Activated T-helper 2 cell treated with anti-CD3 and anti-CD28 coated beads, Interferon-gamma antibody, Interleukin-2, Interleukin-4, amounts not matched to agents 10 μg/mL and 5 μg/mL and 100 μg/mL, durations not matched to agents 14 hours and 24 hours and 36 hours (primary cell): ENCODE results near the gene TRIO. TPM values are rescaled to one million over a fixed set of nuclear protein-coding genes. Genes with fewer than 3 reads are reported as not detected.

ENCODE experiments used
- DNase-seq: peaks from one replicate; pipeline ENCODE4 v3.0.0; 2021; ENCODE audit warnings: low spot score
- H3K27ac Mint-ChIP-seq: one replicate; pipeline ENCODE4 v1.8.0; 2021; ENCODE audit warnings: mixed read lengths
- H3K27me3 Mint-ChIP-seq: one replicate; pipeline ENCODE4 v1.8.0; 2021; ENCODE audit warnings: low read depth, mixed read lengths
- H3K36me3 Mint-ChIP-seq: one replicate; pipeline ENCODE4 v1.8.0; 2021; ENCODE audit warnings: low read depth, mixed read lengths
- H3K4me1 Mint-ChIP-seq: one replicate; pipeline ENCODE4 v1.8.0; 2021; ENCODE audit warnings: low read depth, mixed read lengths
- H3K4me3 Mint-ChIP-seq: one replicate; pipeline ENCODE4 v1.8.0; 2021; ENCODE audit warnings: low read depth, mild to moderate bottlenecking, moderate library complexity, mixed read lengths
- H3K9me3 Mint-ChIP-seq: one replicate; pipeline ENCODE4 v1.8.0; 2021; ENCODE audit warnings: mixed read lengths
- intact Hi-C: fragments of 100-400 bp; cut with micrococcal nuclease; formaldehyde crosslinking; loops from one replicate; pipeline ENCODE4 v1.15.1; 2023
- total RNA-seq: library from RNA; stranded (reverse); gene quantifications from 2 replicates; pipeline ENCODE4 v1.2.3, GENCODE V29; 2022

TRIO gene
- total RNA-seq, 1 donor from 2014 or later: 28.7 TPM

DNA sequence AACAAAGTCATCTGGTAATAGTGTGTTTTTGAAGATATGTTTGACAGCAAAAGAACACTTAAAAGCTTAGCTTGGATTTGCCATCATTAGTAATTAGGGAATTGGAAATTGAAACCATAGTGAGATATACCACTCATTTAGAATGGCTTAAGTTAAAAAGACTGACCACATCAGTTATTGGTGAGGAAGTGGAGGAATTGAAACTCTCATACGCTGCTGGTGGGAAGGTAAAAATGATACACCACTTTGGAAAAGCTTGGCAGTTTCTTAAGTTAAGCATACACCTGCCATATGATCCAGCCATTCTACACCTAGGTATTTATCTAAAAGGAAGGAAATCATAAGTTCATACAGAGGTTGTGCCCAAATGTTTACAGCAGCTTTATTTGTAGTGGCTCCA, 213.2 kb downstream of the TRIO start:
- Mint-ChIP-seq H3K4me1 (no peaks in the 10 kb centered on the region), H3K27me3 (peaks cover 8% of the 10 kb centered on the region), H3K9me3 (no peaks in the 10 kb centered on the region), H3K4me3 (no peak overlapping the region), H3K36me3 (no peaks in the 10 kb centered on the region), H3K27ac (no peak overlapping the region)
- DNase-seq: no peak
- intact Hi-C loops: no loop called here

DNA sequence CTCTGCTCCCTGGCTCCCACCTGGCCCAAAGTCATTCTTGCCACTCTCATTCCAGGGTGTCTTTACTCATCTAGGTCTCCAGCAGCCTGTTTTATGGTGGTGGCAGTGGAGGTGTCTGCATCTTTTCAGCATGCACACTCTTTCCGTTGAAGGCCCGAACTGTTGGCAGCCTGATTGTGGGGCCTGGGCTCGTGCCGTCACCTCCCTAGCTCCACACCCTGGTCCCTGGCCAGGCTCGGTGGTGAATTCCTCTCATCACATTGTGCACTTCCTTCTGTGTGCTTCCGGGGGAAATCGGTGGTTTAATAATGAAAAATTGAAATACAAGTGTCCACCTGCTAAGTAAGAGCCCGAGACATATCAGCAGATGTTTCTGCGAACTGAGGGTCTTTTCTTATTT, 214.3 kb downstream of the TRIO start:
- H3K36me3 Mint-ChIP-seq: no peaks in the 10 kb centered on the region
- H3K4me3 Mint-ChIP-seq: no peak overlapping the region
- no peak for DNase-seq
- no peaks in the 10 kb centered on the region for H3K4me1 Mint-ChIP-seq
- intact Hi-C loops: no loop called here
- peaks cover 8% of the 10 kb centered on the region for H3K27me3 Mint-ChIP-seq
- H3K27ac Mint-ChIP-seq: no peak overlapping the region
- H3K9me3 Mint-ChIP-seq: no peaks in the 10 kb centered on the region

DNA sequence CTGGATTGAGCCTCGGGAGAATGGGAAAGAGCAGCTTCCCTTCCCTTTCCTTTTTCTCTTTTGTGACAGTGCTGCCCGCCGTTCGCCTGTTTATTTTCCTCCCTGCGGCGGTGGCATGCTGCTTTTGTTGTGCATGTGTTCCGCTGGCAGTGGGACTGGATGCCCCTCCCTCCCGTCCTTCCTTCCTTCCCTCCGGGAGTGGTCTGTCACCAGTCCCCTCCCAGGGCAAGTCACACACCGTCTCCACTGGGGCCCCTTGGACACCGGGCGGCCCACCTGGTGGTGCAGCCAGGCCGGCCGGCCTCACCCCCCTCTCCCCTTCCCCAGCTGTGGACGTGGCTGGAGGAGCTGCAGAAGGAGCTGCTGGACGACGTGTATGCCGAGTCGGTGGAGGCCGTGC, 214.7 kb downstream of the TRIO start:
- H3K4me1 Mint-ChIP-seq: no peaks in the 10 kb centered on the region
- H3K9me3 Mint-ChIP-seq: no peaks in the 10 kb centered on the region
- H3K36me3 Mint-ChIP-seq: no peaks in the 10 kb centered on the region
- no peak overlapping the region for H3K27ac Mint-ChIP-seq
- H3K4me3 Mint-ChIP-seq: no peak overlapping the region
- H3K27me3 Mint-ChIP-seq: peaks cover 8% of the 10 kb centered on the region
- DNase-seq: no peak
- intact Hi-C loops: no loop called here

DNA sequence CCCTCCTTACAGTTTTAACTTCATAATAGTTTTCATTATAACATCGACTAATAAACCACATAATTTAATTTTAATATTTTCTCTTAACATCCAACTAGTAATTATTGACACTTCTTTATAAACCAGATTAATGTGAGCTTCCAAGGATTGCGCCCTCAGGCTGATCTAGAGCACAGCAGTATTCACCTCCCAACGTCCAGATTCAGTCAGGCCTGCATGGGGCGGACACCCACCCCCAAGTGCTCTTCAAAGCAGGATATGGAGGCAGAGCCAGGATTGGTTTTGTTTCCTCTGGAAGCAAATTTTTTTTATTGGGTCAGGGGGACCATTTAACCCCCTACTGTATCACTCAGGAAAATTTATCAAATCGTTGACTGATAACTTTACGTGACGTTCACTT, 215.4 kb downstream of the TRIO start:
- no peaks in the 10 kb centered on the region for H3K36me3 Mint-ChIP-seq
- H3K27me3 Mint-ChIP-seq: peaks cover 8% of the 10 kb centered on the region
- intact Hi-C loops: no loop called here
- no peaks in the 10 kb centered on the region for H3K9me3 Mint-ChIP-seq
- H3K4me1 Mint-ChIP-seq: no peaks in the 10 kb centered on the region
- DNase-seq: no peak
- no peak overlapping the region for H3K4me3 Mint-ChIP-seq
- H3K27ac Mint-ChIP-seq: no peak overlapping the region

DNA sequence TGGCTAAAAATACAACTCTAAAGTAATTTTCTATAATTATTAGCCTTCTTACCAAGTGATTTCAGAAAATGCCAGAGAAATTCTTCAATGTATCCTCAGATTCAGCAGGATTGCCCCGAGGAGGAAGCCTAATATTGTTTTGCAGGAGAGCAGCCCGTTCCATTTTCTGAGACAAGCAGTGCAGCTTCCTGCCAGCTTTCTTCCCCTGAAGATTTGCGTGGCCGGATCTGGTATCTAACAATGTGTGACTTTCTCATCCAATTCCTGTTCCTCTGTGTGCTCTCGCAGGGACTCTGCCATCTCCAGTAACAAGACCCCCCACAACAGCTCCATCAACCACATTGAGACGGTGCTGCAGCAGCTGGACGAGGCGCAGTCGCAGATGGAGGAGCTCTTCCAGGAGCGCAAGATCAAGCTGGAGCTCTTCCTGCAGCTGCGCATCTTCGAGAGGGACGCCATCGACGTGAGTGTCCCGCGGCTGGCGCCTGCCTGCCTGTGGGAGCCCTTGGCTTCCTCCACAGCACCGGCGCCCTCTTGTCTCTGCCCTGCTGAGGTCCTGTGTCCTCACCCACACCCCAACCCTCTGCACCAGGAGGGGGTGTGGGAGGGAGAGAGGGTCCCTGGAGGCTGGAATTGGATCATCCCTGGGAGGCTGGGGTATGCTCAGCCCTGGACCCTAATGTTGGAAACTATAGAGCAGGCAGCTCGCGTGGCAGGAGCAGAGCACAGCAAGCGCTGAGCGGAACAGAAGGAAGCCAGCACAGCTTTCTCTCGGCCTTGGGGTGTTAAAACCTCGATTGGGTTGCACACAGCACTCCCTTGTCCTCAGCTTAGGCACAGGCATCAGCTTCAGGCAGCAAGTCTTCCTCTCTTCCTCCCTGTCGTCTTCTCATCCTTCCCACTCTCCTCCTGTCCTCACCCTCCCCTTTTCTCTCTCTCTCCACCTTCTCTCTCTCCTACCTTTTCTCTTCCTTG, 216.2 kb downstream of the TRIO start:
- intact Hi-C loops: loop anchor here (10.0 kb wide), 1 partner anchor 515 kb away; the partner anchor contains the start of gene ANKH
- Mint-ChIP-seq H3K4me3 (no peak overlapping the region), H3K36me3 (no peaks in the 10 kb centered on the region)

DNA sequence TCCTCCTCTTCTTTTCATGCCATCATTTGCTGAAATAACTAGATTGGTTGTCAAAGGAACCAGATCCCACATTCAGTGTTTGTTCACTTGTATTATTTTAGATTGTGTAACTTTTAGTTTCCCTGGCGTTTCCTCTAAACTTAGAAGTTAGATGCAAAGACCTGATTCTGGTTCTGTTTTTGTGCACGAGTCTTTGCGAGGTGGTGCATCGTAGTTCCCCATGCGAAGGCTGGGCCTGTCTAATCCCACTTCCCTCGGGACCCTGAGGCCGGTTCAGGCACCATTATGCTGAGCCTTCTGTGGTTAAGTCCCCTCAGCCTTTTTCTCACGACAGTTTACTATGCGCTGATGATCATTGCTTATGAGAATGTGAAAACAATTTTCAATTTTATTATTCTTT, 219.3 kb downstream of the TRIO start:
- Mint-ChIP-seq H3K4me3 (no peak overlapping the region), H3K9me3 (no peaks in the 10 kb centered on the region), H3K27me3 (peaks cover 2% of the 10 kb centered on the region), H3K27ac (no peak overlapping the region), H3K36me3 (no peaks in the 10 kb centered on the region), H3K4me1 (peaks cover 35% of the 10 kb centered on the region)
- intact Hi-C loops: loop anchor here (10.0 kb wide), 1 partner anchor 512 kb away; the partner anchor contains the start of gene ANKH
- no peak for DNase-seq

More for the DNA sequence above, 216.2 kb downstream of the TRIO start:
- Mint-ChIP-seq H3K4me1 (peaks cover 6% of the 10 kb centered on the region), H3K27ac (no peak overlapping the region), H3K27me3 (peaks cover 8% of the 10 kb centered on the region), H3K9me3 (no peaks in the 10 kb centered on the region)
- no peak for DNase-seq

DNA sequence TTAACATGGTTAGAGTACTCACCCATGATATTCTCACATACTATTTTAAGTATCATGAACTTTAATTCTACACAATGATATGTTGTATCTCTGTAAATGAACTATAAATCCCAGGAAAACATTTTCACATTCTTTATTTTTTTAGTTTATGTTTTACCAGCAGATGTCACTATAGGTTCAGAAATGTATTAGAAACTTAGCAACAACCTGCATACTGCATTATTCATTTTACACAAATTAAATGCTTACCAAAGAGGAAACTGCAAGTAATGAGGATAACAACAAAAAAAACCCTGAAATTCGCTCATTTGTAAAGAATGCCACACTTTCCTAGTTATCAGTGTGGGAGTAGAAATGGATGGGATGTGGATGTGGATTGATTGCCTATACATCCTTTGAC, 221.0 kb downstream of the TRIO start:
- no peaks in the 10 kb centered on the region for H3K36me3 Mint-ChIP-seq
- H3K4me1 Mint-ChIP-seq: peaks cover 47% of the 10 kb centered on the region
- H3K27ac Mint-ChIP-seq: no peak overlapping the region
- H3K4me3 Mint-ChIP-seq: no peak overlapping the region
- intact Hi-C loops: loop anchor here (1.0 to 10.0 kb wide), 2 partner anchors 284 to 511 kb away; partner anchors contain the start of gene ANKH
- DNase-seq: no peak
- no peaks in the 10 kb centered on the region for H3K9me3 Mint-ChIP-seq
- H3K27me3 Mint-ChIP-seq: peaks cover 2% of the 10 kb centered on the region

DNA sequence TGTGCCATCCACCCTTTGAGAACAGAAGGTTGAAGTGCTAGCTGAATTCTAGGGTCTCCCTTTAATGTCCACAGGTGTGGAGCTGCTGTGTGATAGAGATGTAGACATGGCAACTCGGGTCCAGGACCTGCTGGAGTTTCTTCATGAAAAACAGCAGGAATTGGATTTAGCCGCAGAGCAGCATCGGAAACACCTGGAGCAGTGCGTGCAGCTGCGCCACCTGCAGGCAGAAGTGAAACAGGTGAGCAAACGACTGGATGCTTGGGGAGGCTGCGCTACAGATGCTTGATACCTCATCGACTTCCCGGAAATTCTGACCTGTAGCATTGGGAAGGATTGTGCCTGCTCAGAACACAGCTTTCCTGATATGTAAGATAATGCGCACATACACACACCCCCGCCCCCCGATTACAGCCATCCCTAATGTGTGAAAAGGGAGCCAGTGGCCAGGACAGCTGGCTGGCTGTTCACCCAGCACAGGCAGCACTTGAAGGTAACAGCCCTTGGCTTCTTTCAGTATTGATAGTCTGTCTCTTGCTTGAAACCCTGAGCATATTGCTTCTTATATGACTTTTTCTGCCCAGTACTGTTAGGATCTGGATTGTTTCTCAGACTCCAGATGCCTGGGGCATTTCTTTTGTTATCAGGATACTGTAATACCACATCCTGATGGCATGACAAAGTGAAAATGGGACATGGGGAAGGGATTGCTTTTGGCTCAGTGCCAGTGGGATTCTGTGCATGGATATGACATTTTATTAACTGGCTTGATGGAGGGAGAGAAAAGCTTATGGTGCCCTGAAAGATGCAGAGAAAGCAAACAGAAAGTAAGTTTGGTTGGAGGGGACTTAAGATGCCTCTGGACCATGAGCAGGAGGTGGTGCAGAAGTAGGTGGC, 221.7 kb downstream of the TRIO start:
- H3K4me1 Mint-ChIP-seq: peaks cover 48% of the 10 kb centered on the region
- intact Hi-C loops: loop anchor here (1.0 to 10.0 kb wide), 3 partner anchors 232 to 510 kb away; partner anchors contain the start of gene ANKH
- H3K36me3 Mint-ChIP-seq: no peaks in the 10 kb centered on the region
- H3K27ac Mint-ChIP-seq: no peak overlapping the region
- no peak for DNase-seq
- H3K27me3 Mint-ChIP-seq: peaks cover 2% of the 10 kb centered on the region
- no peaks in the 10 kb centered on the region for H3K9me3 Mint-ChIP-seq
- no peak overlapping the region for H3K4me3 Mint-ChIP-seq

DNA sequence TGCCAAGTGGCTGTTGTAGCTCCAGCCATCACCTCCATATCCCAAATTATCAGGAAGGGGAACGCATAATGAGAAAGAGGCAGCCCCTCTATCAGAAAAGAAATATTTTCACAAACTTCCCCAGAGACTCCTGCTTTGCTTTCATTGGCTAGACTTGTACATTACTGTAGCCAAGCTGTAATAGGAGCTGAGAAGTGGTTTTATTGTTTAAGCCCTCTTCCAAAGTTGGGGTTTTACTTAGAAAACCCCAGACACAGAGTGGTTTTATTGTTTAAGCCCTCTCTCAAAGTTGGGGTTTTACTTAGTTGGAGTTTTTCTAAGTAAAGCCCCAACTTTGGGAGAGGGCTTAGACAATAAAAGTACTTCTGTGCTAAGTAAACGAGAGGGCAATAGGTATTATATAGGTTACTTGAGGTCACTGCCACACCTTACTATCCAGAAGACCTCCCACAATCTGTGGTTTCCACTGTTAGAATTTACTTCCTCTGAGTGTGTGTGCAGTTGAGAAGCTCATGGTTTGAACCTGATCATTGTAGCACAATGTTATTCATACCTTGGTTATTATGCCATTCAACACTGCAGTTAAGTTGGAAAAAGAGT, 222.8 kb downstream of the TRIO start:
- Mint-ChIP-seq H3K36me3 (no peaks in the 10 kb centered on the region), H3K27ac (peak overlapping the region; percentile 60), H3K9me3 (no peaks in the 10 kb centered on the region), H3K27me3 (no peaks in the 10 kb centered on the region), H3K4me3 (no peak overlapping the region), H3K4me1 (peaks cover 50% of the 10 kb centered on the region)
- intact Hi-C loops: loop anchor here (2.0 to 10.0 kb wide), 3 partner anchors 47 to 509 kb away; partner anchors contain the start of gene ANKH
- peak; percentile 16 for DNase-seq

DNA sequence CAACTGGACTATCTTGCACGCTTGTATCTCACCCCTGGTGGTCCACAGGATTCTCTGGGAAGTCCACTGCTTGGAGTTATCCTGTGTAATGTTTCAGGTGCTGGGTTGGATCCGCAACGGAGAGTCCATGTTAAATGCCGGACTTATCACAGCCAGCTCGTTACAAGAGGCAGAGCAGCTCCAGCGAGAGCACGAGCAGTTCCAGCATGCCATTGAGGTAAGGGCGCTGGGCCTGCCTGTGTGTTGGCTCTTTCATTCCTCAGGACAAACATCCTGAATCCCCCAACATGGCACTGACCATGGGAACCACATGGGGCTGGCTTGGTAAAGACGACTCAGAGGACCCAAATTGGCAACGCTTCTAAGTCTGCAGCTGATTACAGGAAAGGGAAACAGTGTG, 223.6 kb downstream of the TRIO start:
- no peak overlapping the region for H3K4me3 Mint-ChIP-seq
- no peaks in the 10 kb centered on the region for H3K9me3 Mint-ChIP-seq
- H3K27me3 Mint-ChIP-seq: no peaks in the 10 kb centered on the region
- intact Hi-C loops: loop anchor here (2.0 to 10.0 kb wide), 3 partner anchors 46 to 508 kb away; partner anchors contain the start of gene ANKH
- H3K4me1 Mint-ChIP-seq: peaks cover 50% of the 10 kb centered on the region
- H3K36me3 Mint-ChIP-seq: no peaks in the 10 kb centered on the region
- H3K27ac Mint-ChIP-seq: no peak overlapping the region
- DNase-seq: no peak

DNA sequence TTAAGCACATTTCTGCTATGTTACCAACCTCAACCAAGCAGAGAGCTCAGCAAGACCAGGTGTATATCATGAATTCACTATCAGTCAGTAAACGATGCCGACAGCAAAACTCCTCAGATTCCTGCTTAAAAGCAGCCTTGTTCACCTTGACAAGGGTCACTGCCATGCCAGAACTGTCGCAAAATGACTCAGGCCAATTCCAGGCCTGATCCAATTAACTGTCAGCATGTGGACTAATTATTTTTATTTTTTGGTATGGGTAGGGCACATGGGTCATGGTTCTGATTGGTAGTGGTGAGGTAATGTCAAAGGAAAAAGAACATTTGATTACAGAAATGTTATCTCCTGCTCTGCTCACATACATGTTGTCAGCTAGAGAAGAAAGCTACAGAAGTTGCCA, 224.2 kb downstream of the TRIO start:
- H3K4me3 Mint-ChIP-seq: no peak overlapping the region
- DNase-seq: no peak
- intact Hi-C loops: loop anchor here (2.0 to 10.0 kb wide), 3 partner anchors 45 to 507 kb away; partner anchors contain the start of gene ANKH
- no peaks in the 10 kb centered on the region for H3K27me3 Mint-ChIP-seq
- H3K27ac Mint-ChIP-seq: no peak overlapping the region
- H3K9me3 Mint-ChIP-seq: no peaks in the 10 kb centered on the region
- peaks cover 50% of the 10 kb centered on the region for H3K4me1 Mint-ChIP-seq
- no peaks in the 10 kb centered on the region for H3K36me3 Mint-ChIP-seq

DNA sequence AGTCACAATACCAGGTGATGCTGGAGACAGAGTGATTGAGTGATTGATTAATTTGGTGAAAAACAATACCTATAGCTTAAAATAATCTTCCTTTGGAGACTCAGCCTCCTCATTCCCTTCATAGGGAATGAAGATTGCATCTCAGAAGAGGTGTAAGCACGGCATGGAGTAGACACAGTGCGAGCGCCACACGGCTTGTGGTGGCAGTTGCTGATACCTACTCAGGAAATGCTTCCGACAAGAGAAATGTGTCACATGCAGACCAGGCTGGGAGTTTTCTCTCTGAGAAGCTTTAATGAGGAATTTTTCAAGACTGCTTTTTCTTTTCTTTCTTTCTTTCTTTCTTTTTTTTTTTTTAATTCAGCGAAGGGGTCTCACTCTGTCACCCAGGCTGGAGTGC, 226.6 kb downstream of the TRIO start:
- Mint-ChIP-seq H3K36me3 (no peaks in the 10 kb centered on the region), H3K9me3 (no peaks in the 10 kb centered on the region), H3K4me3 (no peak overlapping the region), H3K4me1 (peaks cover 39% of the 10 kb centered on the region), H3K27ac (no peak overlapping the region), H3K27me3 (no peaks in the 10 kb centered on the region)
- DNase-seq: no peak
- intact Hi-C loops: loop anchor here (5.0 to 10.0 kb wide), 2 partner anchors 228 to 505 kb away; partner anchors contain the start of gene ANKH
